Spleen (tissue), 11 donors: ENCODE results near the gene DPEP2NB. TPM values are rescaled to one million over a fixed set of nuclear protein-coding genes. Genes with fewer than 3 reads are reported as not detected.
A peak's percentile ranks its signal among the peaks of the same experiment; 100 is the strongest.

ENCODE experiments used
- DNase-seq: peaks from one replicate; pipeline ENCODE4 v3.0.0-alpha.2; 2020
- H3K27ac ChIP-seq, 8 donors: fragments of 200-600 bp; sonication (generic) in 7 of 8; 1 replicate in 4 of 8; 2 replicates in 4 of 8; pipeline versions ENCODE4 v1.5.0 to v1.8.0; 2016 to 2021; ENCODE audit warnings: inconsistent platforms in 4 of 8, mild to moderate bottlenecking in 4 of 8, moderate library complexity in 1 of 8
- H3K27me3 ChIP-seq, 7 donors: fragments of 200-600 bp; sonication (generic) in 6 of 7; replicated peaks in 1 of 7; 1 replicate in 4 of 7; 2 replicates in 3 of 7; pipeline versions ENCODE4 v1.5.0 to v1.8.0; 2016 to 2021; ENCODE audit warnings: inconsistent platforms in 3 of 7, mild to moderate bottlenecking in 1 of 7
- H3K36me3 ChIP-seq, 6 donors: fragments of 200-600 bp; sonication (generic) in 5 of 6; 1 replicate in 4 of 6; 2 replicates in 2 of 6; pipeline versions ENCODE4 v1.5.0 to v1.8.0; 2016 to 2021; ENCODE audit warnings: inconsistent platforms in 2 of 6
- H3K4me1 ChIP-seq, 6 donors: fragments of 200-600 bp; sonication (generic) in 5 of 6; 1 replicate in 3 of 6; 2 replicates in 3 of 6; pipeline versions ENCODE4 v1.5.0 to v1.8.0; 2016 to 2021; ENCODE audit warnings: inconsistent platforms in 3 of 6
- H3K4me3 ChIP-seq, 8 donors: fragments of 200-600 bp; sonication (generic) in 7 of 8; 1 replicate in 4 of 8; 2 replicates in 4 of 8; pipeline versions ENCODE4 v1.5.0 to v1.8.0; 2016 to 2021; ENCODE audit warnings: inconsistent platforms in 4 of 8, mild to moderate bottlenecking in 4 of 8, moderate library complexity in 2 of 8
- H3K9me3 ChIP-seq, 8 donors: fragments of 200-600 bp; sonication (generic) in 7 of 8; 1 replicate in 4 of 8; 2 replicates in 4 of 8; pipeline versions ENCODE4 v1.5.0 to v1.8.0; 2016 to 2021; ENCODE audit warnings: inconsistent platforms in 4 of 8
- POLR2A ChIP-seq, 3 donors: fragments of 450-650 bp; IDR thresholded peaks; one replicate each; pipeline ENCODE4 v1.5.1; 2017; ENCODE audit warnings: antibody characterized with exemption in 3 of 3, mild to moderate bottlenecking in 1 of 3
- POLR2AphosphoS5 ChIP-seq, 3 donors: sonication (generic); formaldehyde crosslinking; IDR thresholded peaks; one replicate each; pipeline ENCODE4 v1.5.1; 2017; ENCODE audit warnings: antibody characterized with exemption in 3 of 3
- WGBS, 5 donors: extraction: QIAGEN DNeasy Blood & Tissue Kit in 3 of 5; methylation state at CpG; one replicate each; pipeline versions ENCODE4 v1.1.5 to v1.1.7; 2013 to 2018; 5-methylcytosine and 5-hydroxymethylcytosine counted together
- intact Hi-C: fragments of 100-400 bp; cut with DNase I; formaldehyde crosslinking; loops from one replicate; pipeline ENCODE4 v1.15.0; 2023; ENCODE audit warnings: low total_unique reads
- polyA plus RNA-seq, 3 donors: library from polyadenylated mRNA; stranded (reverse); fragments of 200-250 nt; gene quantifications; one replicate each; pipeline ENCODE4 v1.2.1, GENCODE V29; 2013
- total RNA-seq, 7 donors: library from RNA; depleted of rRNA in 3 of 7; stranded (reverse); fragments of >200 nt in 3 of 7; fragmentation: NEBNext Ultra II Directional in 4 of 7; extraction: Animal tissue kit (Norgen Biotek cat#: 25700) in 4 of 7; gene quantifications; one replicate each; pipeline versions ENCODE4 v1.1.0 to v1.2.1, GENCODE V29; 2016 to 2021
- TF ChIP-seq, protein P1 (sequence below), 11 experiments: fragments of 200-600 bp in 7 of 11; fragments of 450-650 bp in 4 of 11; sonication (generic) in 4 of 11; IDR thresholded peaks in 8 of 11; conservative IDR thresholded peaks in 3 of 11; 1 replicate in 7 of 11; 2 replicates in 4 of 11; pipeline versions ENCODE4 v1.4.0 to v1.8.0; 2016 to 2021; ENCODE audit warnings: antibody characterized with exemption in 11 of 11, inconsistent platforms in 4 of 11, mild to moderate bottlenecking in 1 of 11
- donor health status: healthy with polysubstance abuse.
- donor health status: DM: no; HTN: no; CAD: no; lungs with moderate emphysema.
- donor health status: DM: no; HTN: no; CAD: no.
- donor health status: Bipolar disorder and iron deficiency.
- donor health status: healthy.
- donor health status: DM: no; HTN: no; CAD: no.
- donor health status: DM: yes; HTN: yes; CAD: no.

DPEP2NB gene
- total and polyA plus RNA-seq, 10 donors = not detected

- no peak for DNase-seq
- Histone ChIP-seq H3K9me3 (no peaks in the 10 kb centered on the region), H3K27me3 (no peaks in the 10 kb centered on the region), H3K4me1 (peaks cover 7 to 64% (median 42%) of the 10 kb centered on the region in 6 donors), H3K4me3 (no peak overlapping the region), H3K36me3 (peaks cover 0 to 96% (median 36%) of the 10 kb centered on the region in 6 donors), H3K27ac (peak overlapping the region in 3 of 8 donors; percentile 16 to 82 (median 82))
- no peak for TF ChIP-seq POLR2AphosphoS5 (IDR thresholded peaks at IDR 0.05)
- TF ChIP-seq, protein P1, sequence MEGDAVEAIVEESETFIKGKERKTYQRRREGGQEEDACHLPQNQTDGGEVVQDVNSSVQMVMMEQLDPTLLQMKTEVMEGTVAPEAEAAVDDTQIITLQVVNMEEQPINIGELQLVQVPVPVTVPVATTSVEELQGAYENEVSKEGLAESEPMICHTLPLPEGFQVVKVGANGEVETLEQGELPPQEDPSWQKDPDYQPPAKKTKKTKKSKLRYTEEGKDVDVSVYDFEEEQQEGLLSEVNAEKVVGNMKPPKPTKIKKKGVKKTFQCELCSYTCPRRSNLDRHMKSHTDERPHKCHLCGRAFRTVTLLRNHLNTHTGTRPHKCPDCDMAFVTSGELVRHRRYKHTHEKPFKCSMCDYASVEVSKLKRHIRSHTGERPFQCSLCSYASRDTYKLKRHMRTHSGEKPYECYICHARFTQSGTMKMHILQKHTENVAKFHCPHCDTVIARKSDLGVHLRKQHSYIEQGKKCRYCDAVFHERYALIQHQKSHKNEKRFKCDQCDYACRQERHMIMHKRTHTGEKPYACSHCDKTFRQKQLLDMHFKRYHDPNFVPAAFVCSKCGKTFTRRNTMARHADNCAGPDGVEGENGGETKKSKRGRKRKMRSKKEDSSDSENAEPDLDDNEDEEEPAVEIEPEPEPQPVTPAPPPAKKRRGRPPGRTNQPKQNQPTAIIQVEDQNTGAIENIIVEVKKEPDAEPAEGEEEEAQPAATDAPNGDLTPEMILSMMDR (IDR thresholded peaks at IDR 0.05 in 8 of 11, conservative IDR thresholded peaks at IDR 0.05 in 3 of 11) = no peak
- TF ChIP-seq POLR2A (IDR thresholded peaks at IDR 0.05) = no peak
- intact Hi-C loops = no loop called here
These were observed 44.1 kb upstream of the DPEP2NB start for GRCh38 chr16:68059804-68060203.

GRCh38 chr16:68055395-68055794 is 39.7 kb upstream of the DPEP2NB start:
- H3K9me3 ChIP-seq = no peaks in the 10 kb centered on the region
- H3K4me1 ChIP-seq = peaks cover 0 to 36% (median 9%) of the 10 kb centered on the region in 6 donors
- intact Hi-C loops = no loop called here
- no peak overlapping the region for H3K4me3 ChIP-seq
- TF ChIP-seq POLR2A (IDR thresholded peaks at IDR 0.05) = no peak
- 86 to 95% (median 95%) methylated on average over 3 of the region's 3 CpGs for WGBS, 5 donors
- peaks cover 0 to 96% (median 63%) of the 10 kb centered on the region in 6 donors for H3K36me3 ChIP-seq
- DNase-seq = no peak
- no peak overlapping the region for H3K27ac ChIP-seq
- no peaks in the 10 kb centered on the region for H3K27me3 ChIP-seq

DNA sequence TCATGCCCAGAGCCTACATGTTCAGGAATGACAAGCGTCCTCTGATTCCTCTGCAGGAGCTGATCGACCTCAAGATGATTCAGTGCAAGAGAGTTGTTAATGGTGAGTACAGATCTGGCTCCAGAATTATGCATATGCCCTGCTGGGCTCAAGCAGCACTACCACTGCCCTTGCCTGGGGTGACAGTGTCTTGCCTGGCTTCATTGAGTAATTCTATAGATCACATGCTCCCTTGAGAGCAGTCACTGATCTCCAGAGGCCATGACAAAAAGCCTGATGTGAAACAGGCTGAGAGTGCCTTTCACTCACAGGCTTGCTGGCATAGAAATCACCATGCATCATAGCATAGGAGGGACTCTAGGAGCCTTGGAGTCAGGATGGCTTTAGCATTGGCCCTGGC is 33.7 kb upstream of the DPEP2NB start:
- Histone ChIP-seq H3K9me3 (no peaks in the 10 kb centered on the region), H3K27me3 (no peaks in the 10 kb centered on the region), H3K4me3 (no peak overlapping the region), H3K4me1 (peaks cover 0 to 35% (median 0%) of the 10 kb centered on the region in 6 donors), H3K36me3 (peaks cover 0 to 100% (median 56%) of the 10 kb centered on the region in 6 donors), H3K27ac (no peak overlapping the region)
- TF ChIP-seq, protein P1 (IDR thresholded peaks at IDR 0.05 in 8 of 11, conservative IDR thresholded peaks at IDR 0.05 in 3 of 11) = no peak
- TF ChIP-seq POLR2AphosphoS5 (IDR thresholded peaks at IDR 0.05) (no peak), POLR2A (IDR thresholded peaks at IDR 0.05) (no peak)
- DNase-seq = no peak
- 87 to 98% (median 94%) methylated on average over 2 of the region's 2 CpGs for WGBS, 5 donors
- intact Hi-C loops = no loop called here

- Histone ChIP-seq H3K4me3 (no peak overlapping the region), H3K27ac (no peak overlapping the region), H3K9me3 (no peaks in the 10 kb centered on the region), H3K36me3 (peaks cover 0 to 96% (median 43%) of the 10 kb centered on the region in 6 donors), H3K4me1 (peaks cover 0 to 38% (median under 1%) of the 10 kb centered on the region in 6 donors), H3K27me3 (no peaks in the 10 kb centered on the region)
- intact Hi-C loops = no loop called here
- no peak for DNase-seq
- no peak for TF ChIP-seq POLR2A (IDR thresholded peaks at IDR 0.05)
- TF ChIP-seq, protein P1 (IDR thresholded peaks at IDR 0.05 in 8 of 11, conservative IDR thresholded peaks at IDR 0.05 in 3 of 11) = no peak
- no peak for TF ChIP-seq POLR2AphosphoS5 (IDR thresholded peaks at IDR 0.05)
- WGBS, 5 donors = 87 to 96% (median 94%) methylated on average over 2 of the region's 2 CpGs
These were observed 32.3 kb upstream of the DPEP2NB start for GRCh38 chr16:68047987-68048386.

GRCh38 chr16:68046106-68046505 is 30.4 kb upstream of the DPEP2NB start:
- Histone ChIP-seq H3K4me3 (no peak overlapping the region), H3K27me3 (no peaks in the 10 kb centered on the region), H3K36me3 (peaks cover 0 to 90% (median 27%) of the 10 kb centered on the region in 6 donors), H3K4me1 (peaks cover 0 to 55% (median 16%) of the 10 kb centered on the region in 6 donors), H3K27ac (no peak overlapping the region), H3K9me3 (no peaks in the 10 kb centered on the region)
- no peak for DNase-seq
- intact Hi-C loops = no loop called here
- TF ChIP-seq POLR2AphosphoS5 (IDR thresholded peaks at IDR 0.05) (no peak), POLR2A (IDR thresholded peaks at IDR 0.05) (no peak)
- TF ChIP-seq, protein P1 (IDR thresholded peaks at IDR 0.05 in 8 of 11, conservative IDR thresholded peaks at IDR 0.05 in 3 of 11) = no peak
- WGBS, 5 donors = 85 to 95% (median 91%) methylated on average over 7 of the region's 7 CpGs
